Astrocyte of the spinal cord (primary cell): ENCODE results near the gene TSPAN9.
"Not testable (repeated sequence)": the region's sequence is repeated elsewhere in the genome, so short reads cannot be mapped to it uniquely, and the experiment has no call there.

Source experiments
- DNase-seq: peaks from one replicate; pipeline ENCODE4 v3.0.0; 2011; ENCODE audit warnings: low read depth, low spot score
- H3K4me3 ChIP-seq: 2 replicates; pipeline ENCODE4 v1.5.1; 2011; ENCODE audit warnings: low read depth, mild to moderate bottlenecking, low read length, moderate library complexity
- in situ Hi-C: cut with HindIII; loops from 2 replicates; pipeline ENCODE4 v1.10.0; 2017; ENCODE audit warnings: low sequenced_read_pairs
- TF ChIP-seq, protein P1 (sequence below): IDR thresholded peaks from 2 replicates; pipeline ENCODE4 v1.5.1; 2012; ENCODE audit warnings: low read depth, mild to moderate bottlenecking, low read length, inconsistent platforms

Gene TSPAN9

GRCh38 chr12:3061501-3062215 lies 15.5 kb upstream of the TSPAN9 start:
- no peak overlapping the region for H3K4me3 ChIP-seq
- no peak for DNase-seq
- TF ChIP-seq, protein P1, sequence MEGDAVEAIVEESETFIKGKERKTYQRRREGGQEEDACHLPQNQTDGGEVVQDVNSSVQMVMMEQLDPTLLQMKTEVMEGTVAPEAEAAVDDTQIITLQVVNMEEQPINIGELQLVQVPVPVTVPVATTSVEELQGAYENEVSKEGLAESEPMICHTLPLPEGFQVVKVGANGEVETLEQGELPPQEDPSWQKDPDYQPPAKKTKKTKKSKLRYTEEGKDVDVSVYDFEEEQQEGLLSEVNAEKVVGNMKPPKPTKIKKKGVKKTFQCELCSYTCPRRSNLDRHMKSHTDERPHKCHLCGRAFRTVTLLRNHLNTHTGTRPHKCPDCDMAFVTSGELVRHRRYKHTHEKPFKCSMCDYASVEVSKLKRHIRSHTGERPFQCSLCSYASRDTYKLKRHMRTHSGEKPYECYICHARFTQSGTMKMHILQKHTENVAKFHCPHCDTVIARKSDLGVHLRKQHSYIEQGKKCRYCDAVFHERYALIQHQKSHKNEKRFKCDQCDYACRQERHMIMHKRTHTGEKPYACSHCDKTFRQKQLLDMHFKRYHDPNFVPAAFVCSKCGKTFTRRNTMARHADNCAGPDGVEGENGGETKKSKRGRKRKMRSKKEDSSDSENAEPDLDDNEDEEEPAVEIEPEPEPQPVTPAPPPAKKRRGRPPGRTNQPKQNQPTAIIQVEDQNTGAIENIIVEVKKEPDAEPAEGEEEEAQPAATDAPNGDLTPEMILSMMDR: no peak
- in situ Hi-C loops: no loop called here

- H3K4me3 ChIP-seq: no peak overlapping the region
- in situ Hi-C loops: no loop called here
- DNase-seq: no peak
- TF ChIP-seq, protein P1: no peak
Measured at GRCh38 chr12:3065300-3065699, 11.9 kb upstream of the TSPAN9 start.

DNA sequence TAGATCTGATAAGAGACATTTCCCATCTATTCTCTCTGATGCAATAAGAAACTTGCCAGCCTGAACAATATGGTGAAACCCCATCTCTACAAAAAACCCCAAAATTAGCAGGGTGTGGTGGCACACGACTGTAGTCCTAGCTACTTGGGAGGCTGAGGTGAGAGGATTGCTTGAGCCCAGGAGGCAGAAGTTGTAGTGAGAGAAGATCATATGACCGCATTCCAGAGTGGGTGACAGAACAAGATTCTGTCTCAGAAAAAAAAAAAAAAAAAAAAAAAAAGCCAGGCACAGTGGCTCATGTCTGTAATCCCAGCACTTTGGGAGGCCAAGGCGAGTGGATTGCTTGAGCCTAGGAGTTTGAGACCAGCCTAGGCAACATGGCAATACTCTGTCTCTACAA lies 11.3 kb upstream of the TSPAN9 start:
- H3K4me3 ChIP-seq, DNase-seq, in situ Hi-C loops: not testable (repeated sequence)

DNA sequence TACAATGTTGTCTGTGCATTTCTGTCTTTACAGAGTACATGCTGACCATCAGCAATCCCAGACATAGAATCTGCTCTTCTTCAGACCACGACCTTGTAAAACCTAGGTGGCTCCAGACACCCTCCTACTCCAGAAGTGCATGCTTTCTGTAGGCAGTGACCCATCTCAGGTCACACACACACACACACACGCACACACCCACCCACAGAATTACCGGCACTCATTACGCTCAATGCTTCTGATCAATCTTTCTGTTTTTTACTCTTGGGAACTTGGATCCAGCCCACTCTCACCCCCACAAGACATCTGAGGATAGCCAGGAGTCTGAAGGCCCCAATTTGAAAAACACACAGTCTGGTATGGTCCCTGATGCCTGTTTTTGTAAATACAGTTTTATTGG lies 7.5 kb upstream of the TSPAN9 start:
- in situ Hi-C loops: loop anchor here (10.0 kb wide), 1 partner anchor 205 kb away; no protein-coding TSS in a partner anchor
- no peak for DNase-seq
- no peak overlapping the region for H3K4me3 ChIP-seq
- TF ChIP-seq, protein P1: no peak

GRCh38 chr12:3071107-3071506 lies 6.1 kb upstream of the TSPAN9 start:
- H3K4me3 ChIP-seq: no peak overlapping the region
- TF ChIP-seq, protein P1: no peak
- DNase-seq: no peak
- in situ Hi-C loops: loop anchor here (10.0 kb wide), 1 partner anchor 204 kb away; no protein-coding TSS in a partner anchor

DNA sequence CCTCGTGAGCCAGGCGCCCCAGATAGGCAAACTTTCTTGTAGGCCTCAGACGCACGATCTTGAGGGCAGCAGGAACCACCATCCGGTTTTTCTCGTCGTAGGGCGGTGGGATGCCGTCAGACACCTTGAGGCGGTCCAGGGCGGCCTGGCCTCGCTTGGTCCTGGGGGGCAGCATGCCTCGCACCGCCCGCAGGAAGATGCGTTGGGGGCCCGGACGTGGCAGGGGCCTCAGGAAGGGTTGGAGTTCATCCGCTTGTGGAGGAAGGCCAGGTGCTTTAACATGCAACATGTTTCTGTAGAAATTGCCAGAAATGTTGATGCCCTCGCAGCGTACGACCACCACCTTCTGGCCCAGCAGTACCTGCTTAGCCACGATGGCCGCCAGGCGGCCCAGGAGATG lies 5.5 kb upstream of the TSPAN9 start:
- H3K4me3 ChIP-seq: no peak overlapping the region
- no peak for DNase-seq
- TF ChIP-seq, protein P1: no peak
- in situ Hi-C loops: loop anchor here (10.0 kb wide), 1 partner anchor 203 kb away; no protein-coding TSS in a partner anchor

- peak; percentile 88 for DNase-seq
- no peak overlapping the region for H3K4me3 ChIP-seq
- in situ Hi-C loops: loop anchor here (10.0 kb wide), 1 partner anchor 201 kb away; no protein-coding TSS in a partner anchor
- TF ChIP-seq, protein P1: peak; percentile 99
Measured at GRCh38 chr12:3073438-3074250, 3.5 kb upstream of the TSPAN9 start.
